Osteoblast (primary cell): Measurements from ENCODE around the gene PPP1R26. TPM values are rescaled to one million over a fixed set of nuclear protein-coding genes. Genes with fewer than 3 reads are reported as not detected.
"Not testable (repeated sequence)": the region's sequence is repeated elsewhere in the genome, so short reads cannot be mapped to it uniquely, and the experiment has no call there.

Experiments
- DNase-seq: peaks from one replicate; pipeline ENCODE4 v3.0.0; 2011; ENCODE audit warnings: low spot score, mixed read lengths; ENCODE audit not compliant: insufficient read length; ENCODE audit errors: missing footprints
- H2AFZ ChIP-seq: 2 replicates; pipeline ENCODE4 v1.6.0; 2011; ENCODE audit warnings: mild to moderate bottlenecking, low read length
- H3K27ac ChIP-seq: 2 replicates; pipeline ENCODE4 v1.5.1; 2011; ENCODE audit warnings: mild to moderate bottlenecking, low read depth, low read length, moderate library complexity
- H3K27me3 ChIP-seq: 2 replicates; pipeline ENCODE4 v1.6.0; 2012; ENCODE audit warnings: mild to moderate bottlenecking, control low read depth, inconsistent platforms, low read length, moderate library complexity; ENCODE audit not compliant: insufficient read depth
- H3K36me3 ChIP-seq: 2 replicates; pipeline ENCODE4 v1.5.1; 2011; ENCODE audit warnings: mild to moderate bottlenecking, low read length, control low read depth, moderate library complexity; ENCODE audit not compliant: insufficient read depth
- H3K4me1 ChIP-seq: 2 replicates; pipeline ENCODE4 v1.5.1; 2011; ENCODE audit warnings: mild to moderate bottlenecking, low read length, control low read depth, moderate library complexity; ENCODE audit not compliant: insufficient read depth
- H3K4me2 ChIP-seq: 2 replicates; pipeline ENCODE4 v1.6.0; 2011; ENCODE audit warnings: mild to moderate bottlenecking, low read length; ENCODE audit not compliant: insufficient read depth
- H3K4me3 ChIP-seq: fragments of 200-600 bp; sonication (generic); 3 replicates; pipeline ENCODE4 v1.5.1; 2012; ENCODE audit warnings: mild to moderate bottlenecking, low read length, inconsistent platforms; ENCODE audit not compliant: insufficient read depth
- H3K79me2 ChIP-seq: 2 replicates; pipeline ENCODE4 v1.6.0; 2012; ENCODE audit warnings: mild to moderate bottlenecking, low read length, control low read depth, inconsistent platforms; ENCODE audit not compliant: insufficient read depth
- H3K9me3 ChIP-seq: 2 replicates; pipeline ENCODE4 v1.5.1; 2011; ENCODE audit warnings: low read depth, low read length, control low read depth
- H4K20me1 ChIP-seq: 2 replicates; pipeline ENCODE4 v1.6.0; 2012; ENCODE audit warnings: mild to moderate bottlenecking, low read length, control low read depth; ENCODE audit not compliant: insufficient read depth
- total RNA-seq: library from RNA; depleted of rRNA; stranded (reverse); fragments of >200 nt; gene quantifications from 2 replicates; pipeline ENCODE4 v1.2.3, GENCODE V29; 2012
- TF ChIP-seq, protein P1 (sequence below): IDR thresholded peaks from 2 replicates; pipeline ENCODE4 v1.5.1; 2011; ENCODE audit warnings: mild to moderate bottlenecking, low read depth, low read length, moderate library complexity; ENCODE audit errors: extremely low read depth

PPP1R26 gene
- total RNA-seq, 1 donor, result 10.5 TPM

DNA sequence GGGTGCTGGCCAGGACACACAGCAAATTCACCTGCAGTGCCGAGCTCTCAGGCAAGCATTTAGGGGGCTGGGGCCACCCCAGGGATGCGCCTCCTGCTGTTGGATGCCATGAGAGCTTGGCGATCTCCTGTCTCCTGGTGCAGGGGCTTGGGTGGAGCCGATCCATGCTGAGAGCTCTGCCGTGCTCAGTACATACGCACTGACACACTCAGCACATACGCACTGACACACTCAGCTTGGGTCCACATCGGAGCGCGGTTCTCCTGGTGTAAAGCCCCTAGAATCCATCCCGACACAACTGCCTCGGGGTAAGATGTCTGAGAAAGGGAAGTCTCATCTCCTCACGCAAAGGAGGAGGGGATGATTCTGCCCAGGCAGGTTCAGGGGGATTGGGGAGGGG is 56.0 kb downstream of the PPP1R26 start:
- H3K9me3 ChIP-seq, H3K36me3 ChIP-seq, H3K4me2 ChIP-seq, H2AFZ ChIP-seq, H3K79me2 ChIP-seq, DNase-seq, H4K20me1 ChIP-seq, H3K4me1 ChIP-seq, H3K4me3 ChIP-seq, H3K27ac ChIP-seq, H3K27me3 ChIP-seq: not testable (repeated sequence)

DNA sequence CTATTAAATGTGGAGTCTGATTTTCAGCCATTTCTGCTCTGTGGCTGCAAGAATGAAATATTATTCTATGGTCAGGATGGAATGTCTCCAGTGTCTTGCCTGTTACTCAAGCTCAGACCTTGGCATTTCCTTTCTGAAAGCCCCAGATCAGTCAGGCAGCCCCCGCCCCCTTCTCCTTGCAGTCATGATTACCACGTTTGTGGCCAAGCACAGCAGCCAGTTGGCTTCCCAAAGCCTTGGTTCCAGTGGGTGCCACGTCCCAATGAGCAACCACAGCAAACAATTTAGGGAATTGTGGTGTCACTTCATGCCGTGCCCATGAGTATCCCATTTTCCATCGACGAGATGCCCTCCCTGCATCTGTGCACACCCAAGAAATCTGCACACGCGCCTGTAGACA is 56.6 kb downstream of the PPP1R26 start:
- Histone ChIP-seq H3K36me3 (no peaks in the 10 kb centered on the region), H3K79me2 (no peaks in the 10 kb centered on the region), H3K27ac (no peak overlapping the region), H3K4me1 (no peaks in the 10 kb centered on the region), H4K20me1 (no peaks in the 10 kb centered on the region), H3K9me3 (no peaks in the 10 kb centered on the region), H3K4me3 (no peak overlapping the region), H3K4me2 (peak overlapping the region; percentile 18), H2AFZ (no peak overlapping the region), H3K27me3 (peaks cover 3% of the 10 kb centered on the region)
- peak; percentile 85 for DNase-seq
- TF ChIP-seq, protein P1, sequence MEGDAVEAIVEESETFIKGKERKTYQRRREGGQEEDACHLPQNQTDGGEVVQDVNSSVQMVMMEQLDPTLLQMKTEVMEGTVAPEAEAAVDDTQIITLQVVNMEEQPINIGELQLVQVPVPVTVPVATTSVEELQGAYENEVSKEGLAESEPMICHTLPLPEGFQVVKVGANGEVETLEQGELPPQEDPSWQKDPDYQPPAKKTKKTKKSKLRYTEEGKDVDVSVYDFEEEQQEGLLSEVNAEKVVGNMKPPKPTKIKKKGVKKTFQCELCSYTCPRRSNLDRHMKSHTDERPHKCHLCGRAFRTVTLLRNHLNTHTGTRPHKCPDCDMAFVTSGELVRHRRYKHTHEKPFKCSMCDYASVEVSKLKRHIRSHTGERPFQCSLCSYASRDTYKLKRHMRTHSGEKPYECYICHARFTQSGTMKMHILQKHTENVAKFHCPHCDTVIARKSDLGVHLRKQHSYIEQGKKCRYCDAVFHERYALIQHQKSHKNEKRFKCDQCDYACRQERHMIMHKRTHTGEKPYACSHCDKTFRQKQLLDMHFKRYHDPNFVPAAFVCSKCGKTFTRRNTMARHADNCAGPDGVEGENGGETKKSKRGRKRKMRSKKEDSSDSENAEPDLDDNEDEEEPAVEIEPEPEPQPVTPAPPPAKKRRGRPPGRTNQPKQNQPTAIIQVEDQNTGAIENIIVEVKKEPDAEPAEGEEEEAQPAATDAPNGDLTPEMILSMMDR, result no peak

Other genes starting within 250 kb of the PPP1R26 start
- 13.0 and 18.3 TPM in 2 replicates for gene MRPS2, start 20.9 kb downstream of the PPP1R26 start, total RNA-seq
- not detected in 2 replicates for gene LCN1, start 41.7 kb downstream of the PPP1R26 start, total RNA-seq
- not detected in 2 replicates for gene OBP2A, start 66.3 kb downstream of the PPP1R26 start, total RNA-seq
- gene PAEP, start 82.0 kb downstream of the PPP1R26 start, total RNA-seq, result not detected in 2 replicates
- gene GLT6D1, start 159.8 kb downstream of the PPP1R26 start, total RNA-seq, result not detected in 2 replicates
- not detected in 2 replicates for gene LCN9, start 183.5 kb downstream of the PPP1R26 start, total RNA-seq
- not detected in 2 replicates for gene SOHLH1, start 219.7 kb downstream of the PPP1R26 start, total RNA-seq
- not detected in 2 replicates for gene KCNT1, start 222.4 kb downstream of the PPP1R26 start, total RNA-seq